A673 (cell line): ENCODE results near the gene UNC79. TPM values are rescaled to one million over a fixed set of nuclear protein-coding genes. Genes with fewer than 3 reads are reported as not detected.

Source experiments
- BruUV-seq: library from RNA; stranded (reverse); fragments of 400-500 nt; replicated peaks from 2 replicates; lab custom pipeline; 2021; lab: Mats Ljungman, UMichigan
- CTCF ChIA-PET: fragments of 300-600 bp; sonication (Branson Sonifier 250); formaldehyde crosslinking; loops from one replicate; lab custom pipeline; 2022; ENCODE audit warnings: antibody characterized with exemption; lab: Charles Lee
- POLR2A ChIA-PET: fragments of 300-600 bp; sonication (Branson Sonifier 250); formaldehyde crosslinking; loops from one replicate; lab custom pipeline; 2022; ENCODE audit warnings: antibody characterized with exemption; ENCODE audit not compliant: low non-redundant PET; lab: Charles Lee
- DNase-seq: peaks from one replicate; pipeline ENCODE4 v3.0.0-alpha.2; 2015; ENCODE audit warnings: low spot score
- H3K27ac ChIP-seq: fragments of 200-600 bp; sonication (generic); 2 replicates; pipeline ENCODE4 v1.5.1; 2016; ENCODE audit warnings: mixed run types, low read depth, mild to moderate bottlenecking, mixed read lengths, antibody characterized with exemption, low read length; ENCODE audit not compliant: poor library complexity, severe bottlenecking
- H3K27me3 ChIP-seq: fragments of 200-600 bp; sonication (generic); replicated peaks from 2 replicates; pipeline ENCODE4 v1.6.1; 2017; ENCODE audit warnings: mixed run types, low read depth, mild to moderate bottlenecking, mixed read lengths, antibody characterized with exemption, low read length; ENCODE audit not compliant: insufficient read depth, poor library complexity
- H3K36me3 ChIP-seq: fragments of 200-600 bp; sonication (generic); 2 replicates; pipeline ENCODE4 v1.6.1; 2016; ENCODE audit warnings: mixed run types, mild to moderate bottlenecking, mixed read lengths, antibody characterized with exemption, low read length; ENCODE audit not compliant: insufficient read depth, poor library complexity, severe bottlenecking
- H3K4me1 ChIP-seq: fragments of 200-600 bp; sonication (generic); 2 replicates; pipeline ENCODE4 v1.6.1; 2017; ENCODE audit warnings: mixed run types, mild to moderate bottlenecking, mixed read lengths, antibody characterized with exemption, low read length; ENCODE audit not compliant: insufficient read depth, poor library complexity, severe bottlenecking
- H3K4me3 ChIP-seq: fragments of 200-600 bp; sonication (generic); 2 replicates; pipeline ENCODE4 v1.5.1; 2016; ENCODE audit warnings: low read depth, mixed run types, mild to moderate bottlenecking, mixed read lengths, low read length; ENCODE audit not compliant: poor library complexity, severe bottlenecking
- H3K9me3 ChIP-seq: fragments of 200-600 bp; sonication (generic); 2 replicates; pipeline ENCODE4 v1.6.1; 2016; ENCODE audit warnings: mixed run types, low read depth, mild to moderate bottlenecking, mixed read lengths, antibody characterized with exemption, low read length; ENCODE audit not compliant: poor library complexity, severe bottlenecking
- CTCF ChIP-seq: fragments of 300-800, 200-600 bp; sonication (generic); conservative IDR thresholded peaks from 2 replicates; pipeline ENCODE4 v1.5.1; 2017; ENCODE audit warnings: low read depth, mild to moderate bottlenecking, antibody characterized with exemption, low read length, moderate library complexity, mixed read lengths
- EZH2 ChIP-seq: fragments of 200-600 bp; sonication (generic); IDR thresholded peaks from 2 replicates; pipeline ENCODE4 v1.6.1; 2017; ENCODE audit warnings: borderline replicate concordance, low read depth, mild to moderate bottlenecking, mixed read lengths, antibody characterized with exemption, low read length; ENCODE audit not compliant: poor library complexity, severe bottlenecking
- intact Hi-C: fragments of 100-400 bp; cut with micrococcal nuclease; formaldehyde crosslinking; loops from one replicate; pipeline ENCODE4 v1.10.0; 2022; ENCODE audit not compliant: unreplicated experiment
- total RNA-seq: library from RNA; stranded (reverse); gene quantifications from 2 replicates; pipeline ENCODE4 v1.2.3, GENCODE V29; 2021

UNC79 gene
- total RNA-seq, 1 experiment from 2014 or later, result 0.15 TPM

- no peak overlapping the region for H3K27ac ChIP-seq
- H3K27me3 ChIP-seq, result peaks cover 23% of the 10 kb centered on the region
- H3K36me3 ChIP-seq, result no peaks in the 10 kb centered on the region
- BruUV-seq, result no TSS peak
- no peak for DNase-seq
- no peak overlapping the region for H3K4me3 ChIP-seq
- TF ChIP-seq EZH2 (no peak), CTCF (no peak)
- peaks cover 4% of the 10 kb centered on the region for H3K9me3 ChIP-seq
- no peaks in the 10 kb centered on the region for H3K4me1 ChIP-seq
- intact Hi-C loops, result no loop called here
- ChIA-PET CTCF (no interaction called here), POLR2A (no interaction called here)
Measured at GRCh38 chr14:93606091-93606490, 175.4 kb downstream of the UNC79 start.

GRCh38 chr14:93619176-93619793, 188.5 kb downstream of the UNC79 start:
- TF ChIP-seq EZH2 (no peak), CTCF (peak; percentile 80)
- POLR2A ChIA-PET, result no interaction called here
- Histone ChIP-seq H3K4me1 (no peaks in the 10 kb centered on the region), H3K36me3 (no peaks in the 10 kb centered on the region), H3K9me3 (no peaks in the 10 kb centered on the region), H3K4me3 (no peak overlapping the region), H3K27me3 (peaks cover 16% of the 10 kb centered on the region), H3K27ac (no peak overlapping the region)
- CTCF ChIA-PET, result interaction anchor here (0.6 to 1.0 kb wide), 2 partner anchors 499 to 506 kb away, joined by 3 to 12 read pairs; no protein-coding TSS in a partner anchor
- intact Hi-C loops, result loop anchor here (1.0 to 10.0 kb wide), 3 partner anchors 384 to 666 kb away; no protein-coding TSS in a partner anchor
- no TSS peak for BruUV-seq
- DNase-seq, result peak; percentile 71

- CTCF ChIA-PET, result no interaction called here
Measured at GRCh38 chr14:93628048-93628447, 197.3 kb downstream of the UNC79 start.

More at GRCh38 chr14:93628048-93628447, 197.3 kb downstream of the UNC79 start:
- BruUV-seq, result no TSS peak
- Histone ChIP-seq H3K9me3 (no peaks in the 10 kb centered on the region), H3K4me1 (no peaks in the 10 kb centered on the region), H3K27me3 (peaks cover 27% of the 10 kb centered on the region), H3K27ac (no peak overlapping the region), H3K36me3 (no peaks in the 10 kb centered on the region), H3K4me3 (no peak overlapping the region)
- DNase-seq, result no peak
- TF ChIP-seq CTCF (no peak), EZH2 (no peak)
- intact Hi-C loops, result no loop called here
- POLR2A ChIA-PET, result no interaction called here
